Adrenal gland (tissue), 12 donors: Measurements from ENCODE around the gene IFITM1. TPM values are rescaled to one million over a fixed set of nuclear protein-coding genes. Genes with fewer than 3 reads are reported as not detected.

Experiments used
- DNase-seq, 7 donors: peaks; one replicate each; pipeline ENCODE4 v3.0.0-alpha.2; 2019 to 2020
- H3K27ac ChIP-seq, 5 donors: fragments of 200-600 bp; sonication (generic) in 4 of 5; 1 replicate in 3 of 5; 2 replicates in 2 of 5; pipeline versions ENCODE4 v1.5.1 to v1.8.0; 2016 to 2020; ENCODE audit warnings: mild to moderate bottlenecking in 1 of 5
- H3K27me3 ChIP-seq: fragments of 200-600 bp; 2 replicates; pipeline ENCODE4 v1.8.0; 2021
- H3K36me3 ChIP-seq, 2 donors: fragments of 200-600 bp; replicated peaks in 1 of 2; 1 replicate in 1 of 2; 2 replicates in 1 of 2; pipeline versions ENCODE4 v1.5.1 to v1.8.0; 2018 to 2022
- H3K4me1 ChIP-seq, 2 donors: fragments of 200-600 bp; replicated peaks in 1 of 2; 1 replicate in 1 of 2; 2 replicates in 1 of 2; pipeline versions ENCODE4 v1.5.1 to v1.8.0; 2018 to 2021
- H3K4me3 ChIP-seq, 4 donors: fragments of 200-600 bp; sonication (generic) in 3 of 4; one replicate each; pipeline ENCODE4 v1.5.1; 2016 to 2018
- H3K9me3 ChIP-seq, 3 donors: fragments of 200-600 bp; sonication (generic) in 1 of 3; replicated peaks in 1 of 3; 1 replicate in 2 of 3; 2 replicates in 1 of 3; pipeline versions ENCODE4 v1.5.1 to v1.8.0; 2016 to 2021
- POLR2A ChIP-seq, 2 donors: fragments of 450-650 bp; IDR thresholded peaks; one replicate each; pipeline ENCODE4 v1.6.1; 2017; ENCODE audit warnings: antibody characterized with exemption in 2 of 2, mild to moderate bottlenecking in 2 of 2, moderate library complexity in 1 of 2
- WGBS, 4 donors: extraction: QIAGEN DNeasy Blood & Tissue Kit in 2 of 4; methylation state at CpG; one replicate each; pipeline versions ENCODE4 v1.1.5 to v1.1.7; 2013 to 2017; 5-methylcytosine and 5-hydroxymethylcytosine counted together
- intact Hi-C, 2 donors: fragments of 100-400 bp; cut with DNase I; formaldehyde crosslinking; loops; one replicate each; pipeline versions ENCODE4 v1.14.1 to v1.15.0; 2022 to 2023
- polyA plus RNA-seq, 3 donors: library from polyadenylated mRNA; stranded (reverse); fragments of 200-250 nt in 2 of 3; fragments of 350-450 nt in 1 of 3; fragmentation: Illumina TruSeq in 1 of 3; extraction: RNeasy Lipid Tissue Mini Kit (QIAGEN cat#74804) in 1 of 3; gene quantifications; one replicate each; pipeline ENCODE4 v1.2.3, GENCODE V29; 2013 to 2014
- total RNA-seq, 9 donors: library from RNA; depleted of rRNA in 4 of 9; stranded (reverse); fragments of >200 nt in 4 of 9; fragments of 120-200 nt in 1 of 9; fragmentation: NEBNext Ultra II Directional in 1 of 9; extraction: Animal tissue kit (Norgen Biotek cat#: 25700) in 1 of 9; gene quantifications; one replicate each; pipeline versions ENCODE4 v1.1.0 to v1.2.4, GENCODE V29; 2013 to 2023
- TF ChIP-seq, protein P1 (sequence below), 6 experiments: fragments of 450-650 bp in 4 of 6; fragments of 200-600 bp in 2 of 6; sonication (generic) in 1 of 6; IDR thresholded peaks; 1 replicate in 5 of 6; 2 replicates in 1 of 6; pipeline versions ENCODE4 v1.5.1 to v1.8.0; 2016 to 2021; ENCODE audit warnings: antibody characterized with exemption in 6 of 6, mild to moderate bottlenecking in 2 of 6, moderate library complexity in 1 of 6
- donor health status: healthy with polysubstance abuse.
- donor health status: Bipolar disorder and iron deficiency.
- donor health status: DM: yes; HTN: yes; CAD: no.
- donor health status: DM: no; HTN: no; CAD: no.
- donor health status: DM: no; HTN: no; CAD: no.
- donor health status: DM: yes; HTN: yes; CAD: no.

The IFITM1 gene
- total and polyA plus RNA-seq, 12 donors: 12.1 to 360 (median 85.3) TPM

DNA sequence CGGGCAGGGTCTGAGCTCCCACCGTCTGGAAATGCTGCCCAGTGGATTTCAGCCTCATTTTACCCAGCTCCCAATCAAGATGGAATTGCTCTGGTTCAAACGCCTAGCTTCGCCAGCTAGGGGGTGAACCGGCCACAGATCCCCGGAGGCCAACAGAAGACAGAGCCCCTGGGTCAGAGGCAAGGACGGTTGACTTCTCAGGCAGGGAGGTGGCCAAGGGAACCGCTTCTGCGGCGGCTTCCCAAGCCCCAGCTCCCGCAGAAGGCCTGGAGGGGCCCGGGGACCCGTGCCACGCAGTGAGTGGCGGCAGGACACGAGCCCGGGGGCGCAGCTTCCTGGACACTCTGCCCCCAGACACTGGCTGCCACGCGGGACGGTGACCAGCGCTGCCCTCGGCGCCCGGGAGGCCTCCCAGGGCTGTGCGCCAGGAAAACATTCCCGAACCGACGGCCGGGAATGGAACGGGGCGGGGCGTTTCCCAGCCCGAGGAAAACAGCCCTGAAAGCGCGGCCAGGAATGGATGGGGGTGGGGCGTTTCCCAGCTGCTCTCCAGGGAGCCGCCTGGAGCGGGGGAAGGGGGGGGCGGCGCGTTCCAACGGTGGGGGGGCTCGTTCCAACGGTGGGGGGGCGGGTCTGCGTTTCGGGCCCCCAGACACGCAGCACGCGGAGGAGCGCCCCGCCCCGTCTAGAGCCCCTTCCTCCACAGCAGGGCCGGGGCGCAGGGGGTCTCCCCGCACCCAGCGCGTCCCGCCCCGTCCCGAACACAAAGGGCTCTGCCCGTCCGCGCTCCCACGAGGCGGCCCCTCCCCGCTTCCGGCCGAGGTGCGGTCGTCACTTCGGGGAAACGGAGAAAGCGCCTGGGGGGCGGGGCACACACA lies 42.0 kb downstream of the IFITM1 start:
- WGBS, 4 donors: 5 to 25% (median 9%) methylated on average over 12 to 74 of the region's 76 CpGs
- H3K27me3 ChIP-seq: no peaks in the 10 kb centered on the region
- H3K36me3 ChIP-seq: no peaks in the 10 kb centered on the region
- TF ChIP-seq, protein P1, sequence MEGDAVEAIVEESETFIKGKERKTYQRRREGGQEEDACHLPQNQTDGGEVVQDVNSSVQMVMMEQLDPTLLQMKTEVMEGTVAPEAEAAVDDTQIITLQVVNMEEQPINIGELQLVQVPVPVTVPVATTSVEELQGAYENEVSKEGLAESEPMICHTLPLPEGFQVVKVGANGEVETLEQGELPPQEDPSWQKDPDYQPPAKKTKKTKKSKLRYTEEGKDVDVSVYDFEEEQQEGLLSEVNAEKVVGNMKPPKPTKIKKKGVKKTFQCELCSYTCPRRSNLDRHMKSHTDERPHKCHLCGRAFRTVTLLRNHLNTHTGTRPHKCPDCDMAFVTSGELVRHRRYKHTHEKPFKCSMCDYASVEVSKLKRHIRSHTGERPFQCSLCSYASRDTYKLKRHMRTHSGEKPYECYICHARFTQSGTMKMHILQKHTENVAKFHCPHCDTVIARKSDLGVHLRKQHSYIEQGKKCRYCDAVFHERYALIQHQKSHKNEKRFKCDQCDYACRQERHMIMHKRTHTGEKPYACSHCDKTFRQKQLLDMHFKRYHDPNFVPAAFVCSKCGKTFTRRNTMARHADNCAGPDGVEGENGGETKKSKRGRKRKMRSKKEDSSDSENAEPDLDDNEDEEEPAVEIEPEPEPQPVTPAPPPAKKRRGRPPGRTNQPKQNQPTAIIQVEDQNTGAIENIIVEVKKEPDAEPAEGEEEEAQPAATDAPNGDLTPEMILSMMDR (IDR thresholded peaks at IDR 0.05): no peak
- TF ChIP-seq POLR2A (IDR thresholded peaks at IDR 0.05): peak; percentile 31 to 44
- peak; percentile 87 to 96 (median 91) for DNase-seq
- peaks cover 9 to 13% of the 10 kb centered on the region in 2 donors for H3K4me1 ChIP-seq
- peak overlapping the region in 2 of 4 donors; percentile 26 to 52 for H3K4me3 ChIP-seq
- H3K27ac ChIP-seq: peak overlapping the region; percentile 86 to 100 (median 92)
- intact Hi-C loops: loop anchor here in 1 of 2 donors (5.0 kb wide), 1 partner anchor 49 kb away; the partner anchor contains the start of gene IFITM2
- H3K9me3 ChIP-seq: no peaks in the 10 kb centered on the region

DNA sequence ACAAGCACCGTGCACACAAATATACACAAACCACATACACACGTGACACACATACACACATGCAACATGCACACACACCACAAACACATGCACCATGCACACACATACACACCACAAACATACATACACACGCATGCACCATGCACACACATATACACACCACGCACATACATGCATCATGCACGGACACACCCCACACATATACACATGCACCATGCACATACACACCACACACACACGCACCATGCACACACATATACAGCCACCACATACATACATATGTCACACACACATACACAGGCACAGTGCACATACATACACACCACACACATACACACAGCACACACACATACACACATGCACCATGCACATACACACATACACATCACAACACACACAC lies 42.8 kb downstream of the IFITM1 start:
- Histone ChIP-seq H3K9me3 (no peaks in the 10 kb centered on the region), H3K4me1 (peaks cover 9 to 13% of the 10 kb centered on the region in 2 donors), H3K4me3 (no peak overlapping the region), H3K27me3 (no peaks in the 10 kb centered on the region), H3K36me3 (no peaks in the 10 kb centered on the region), H3K27ac (no peak overlapping the region)
- WGBS, 4 donors: 72 to 78% (median 75%) methylated on average over 6 of the region's 6 CpGs
- intact Hi-C loops: loop anchor here in 1 of 2 donors (5.0 kb wide), 1 partner anchor 49 kb away; the partner anchor contains the start of gene IFITM2
- TF ChIP-seq POLR2A (IDR thresholded peaks at IDR 0.05): no peak
- TF ChIP-seq, protein P1 (IDR thresholded peaks at IDR 0.05): no peak
- no peak for DNase-seq

DNA sequence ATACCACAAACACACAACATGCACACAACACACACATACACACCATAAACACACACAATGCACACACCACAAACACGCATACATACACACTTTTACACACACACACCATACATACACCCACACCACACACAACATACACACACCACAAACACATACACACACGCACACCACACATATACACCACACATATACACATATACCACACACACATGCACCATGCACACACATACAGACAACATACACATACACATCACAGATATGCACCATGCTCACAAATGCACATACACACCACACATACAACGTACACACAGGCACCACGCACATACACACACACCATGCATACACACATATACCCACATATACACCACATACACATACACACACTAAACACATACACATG lies 43.7 kb downstream of the IFITM1 start:
- Histone ChIP-seq H3K4me3 (no peak overlapping the region), H3K27me3 (no peaks in the 10 kb centered on the region), H3K36me3 (no peaks in the 10 kb centered on the region), H3K4me1 (peaks cover 9 to 12% of the 10 kb centered on the region in 2 donors), H3K27ac (no peak overlapping the region), H3K9me3 (no peaks in the 10 kb centered on the region)
- intact Hi-C loops: loop anchor here in 1 of 2 donors (5.0 kb wide), 1 partner anchor 50 kb away; the partner anchor contains the start of gene IFITM2
- no peak for DNase-seq
- 91 to 96% (median 94%) methylated on average over 4 of the region's 4 CpGs for WGBS, 4 donors
- TF ChIP-seq POLR2A (IDR thresholded peaks at IDR 0.05): no peak
- TF ChIP-seq, protein P1 (IDR thresholded peaks at IDR 0.05): no peak

DNA sequence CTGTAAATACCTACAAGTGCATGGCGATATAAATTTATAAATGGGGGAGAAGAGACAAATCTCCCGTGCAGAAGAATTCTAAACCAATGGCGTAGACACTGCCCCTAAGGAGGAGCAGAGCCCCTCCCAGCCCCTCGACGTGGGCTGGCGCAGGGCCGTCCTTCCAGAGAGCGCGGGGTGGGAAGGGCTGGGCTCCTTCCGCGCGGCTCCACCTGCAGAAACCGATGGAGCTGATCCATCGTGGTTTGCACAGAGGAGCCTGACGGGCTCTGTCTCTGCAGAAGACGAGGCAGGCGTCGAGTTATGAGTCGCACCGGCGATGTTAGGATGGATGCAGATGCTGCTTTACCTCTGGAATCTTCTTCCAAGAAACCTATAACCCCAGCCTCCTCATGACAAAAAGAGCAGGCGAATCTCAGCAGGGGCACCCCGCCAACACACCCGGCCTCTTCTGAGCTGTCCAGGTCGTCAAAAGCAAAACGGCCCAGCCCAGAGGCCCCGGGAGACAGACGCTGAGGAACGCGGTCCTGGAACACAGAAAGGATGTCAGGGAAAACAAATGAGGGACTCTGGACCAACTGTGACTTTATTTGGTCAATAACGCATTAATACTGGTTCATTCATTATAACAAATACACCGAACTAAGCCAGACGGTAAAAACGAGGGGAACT lies 44.4 kb downstream of the IFITM1 start:
- Histone ChIP-seq H3K27ac (no peak overlapping the region), H3K4me3 (no peak overlapping the region), H3K4me1 (peaks cover 6 to 9% of the 10 kb centered on the region in 2 donors), H3K36me3 (no peaks in the 10 kb centered on the region), H3K9me3 (no peaks in the 10 kb centered on the region), H3K27me3 (no peaks in the 10 kb centered on the region)
- whole genome bisulfite sequencing, 4 donors: 41 to 67% (median 63%) methylated on average over 31 to 34 of the region's 34 CpGs
- intact Hi-C loops: loop anchor here in 1 of 2 donors (5.0 kb wide), 1 partner anchor 51 kb away; the partner anchor contains the start of gene IFITM2
- peak in 1 of 7 donors; percentile 3 for DNase-seq
- no peak for TF ChIP-seq POLR2A (IDR thresholded peaks at IDR 0.05)
- TF ChIP-seq, protein P1 (IDR thresholded peaks at IDR 0.05): no peak
